LNCaP clone FGC (cell line): ENCODE results near the gene LARP1B.

Experiments
- DNase-seq: peaks from one replicate; pipeline ENCODE4 v3.0.0-alpha.2; 2011; ENCODE audit warnings: low read depth
- H3K4me3 ChIP-seq: 2 replicates; pipeline ENCODE4 v1.5.1; 2011; ENCODE audit warnings: mild to moderate bottlenecking, low read depth, low read length, control low read depth
- TF ChIP-seq, protein P1 (sequence below): IDR thresholded peaks from 2 replicates; pipeline ENCODE4 v1.5.1; 2012; ENCODE audit warnings: mild to moderate bottlenecking; ENCODE audit not compliant: control insufficient read depth, insufficient read depth; ENCODE audit errors: extremely low read depth

Gene LARP1B

DNA sequence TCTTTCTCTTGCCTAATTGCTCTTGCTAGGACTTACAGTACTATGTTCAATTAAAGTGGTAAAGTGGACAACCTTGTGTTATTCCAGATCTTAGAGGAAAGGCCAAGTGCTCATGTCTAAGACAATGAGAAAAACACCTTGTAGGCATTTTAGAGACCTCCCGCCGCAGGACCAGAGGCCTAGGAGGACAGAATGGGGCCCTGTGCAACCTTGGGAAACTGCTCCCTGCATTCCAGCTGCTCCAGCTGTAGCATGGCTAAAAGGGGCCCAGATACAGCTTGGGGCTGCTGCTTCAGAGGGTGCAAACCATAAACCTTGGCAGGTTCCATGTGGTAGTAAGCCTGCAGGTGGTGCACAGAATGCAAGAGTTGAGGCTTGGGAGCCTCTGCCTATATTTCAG, 125.5 kb downstream of the LARP1B start:
- DNase-seq = no peak
- no peak overlapping the region for H3K4me3 ChIP-seq
- TF ChIP-seq, protein P1, sequence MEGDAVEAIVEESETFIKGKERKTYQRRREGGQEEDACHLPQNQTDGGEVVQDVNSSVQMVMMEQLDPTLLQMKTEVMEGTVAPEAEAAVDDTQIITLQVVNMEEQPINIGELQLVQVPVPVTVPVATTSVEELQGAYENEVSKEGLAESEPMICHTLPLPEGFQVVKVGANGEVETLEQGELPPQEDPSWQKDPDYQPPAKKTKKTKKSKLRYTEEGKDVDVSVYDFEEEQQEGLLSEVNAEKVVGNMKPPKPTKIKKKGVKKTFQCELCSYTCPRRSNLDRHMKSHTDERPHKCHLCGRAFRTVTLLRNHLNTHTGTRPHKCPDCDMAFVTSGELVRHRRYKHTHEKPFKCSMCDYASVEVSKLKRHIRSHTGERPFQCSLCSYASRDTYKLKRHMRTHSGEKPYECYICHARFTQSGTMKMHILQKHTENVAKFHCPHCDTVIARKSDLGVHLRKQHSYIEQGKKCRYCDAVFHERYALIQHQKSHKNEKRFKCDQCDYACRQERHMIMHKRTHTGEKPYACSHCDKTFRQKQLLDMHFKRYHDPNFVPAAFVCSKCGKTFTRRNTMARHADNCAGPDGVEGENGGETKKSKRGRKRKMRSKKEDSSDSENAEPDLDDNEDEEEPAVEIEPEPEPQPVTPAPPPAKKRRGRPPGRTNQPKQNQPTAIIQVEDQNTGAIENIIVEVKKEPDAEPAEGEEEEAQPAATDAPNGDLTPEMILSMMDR = no peak

DNA sequence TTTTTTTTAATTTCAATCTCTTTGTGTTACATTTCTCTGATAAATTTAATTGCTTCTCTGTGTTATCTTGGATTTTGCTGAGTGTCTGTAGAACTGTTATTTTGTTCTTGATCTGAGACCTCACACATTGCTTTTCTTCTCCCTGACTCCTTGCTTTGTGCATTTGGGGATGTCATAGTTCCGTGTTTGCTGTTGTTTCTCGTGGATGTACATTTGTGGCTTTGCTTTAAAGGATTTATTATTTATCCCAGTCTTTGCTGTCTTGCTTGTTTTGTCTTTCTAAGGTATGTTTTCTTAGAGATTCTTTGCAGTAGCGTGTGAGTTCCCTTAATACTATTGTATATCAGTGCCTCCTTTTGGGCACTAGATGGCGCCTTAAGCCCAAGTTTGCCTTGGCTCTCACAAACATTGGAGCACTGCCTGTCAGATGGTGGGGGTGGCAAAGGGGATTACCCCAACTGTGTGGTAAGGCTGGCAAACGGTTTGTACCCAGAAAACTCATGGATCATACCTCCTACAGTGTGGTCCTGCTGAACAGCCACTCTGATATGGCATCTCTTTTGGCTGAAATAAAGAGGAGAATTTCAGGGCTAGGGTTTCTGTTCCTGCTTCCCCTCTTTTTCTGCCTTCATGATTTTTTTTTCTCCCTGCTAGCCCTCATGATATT, 130.1 kb downstream of the LARP1B start:
- DNase-seq = peak; percentile 8
- TF ChIP-seq, protein P1 = peak; percentile 88
- H3K4me3 ChIP-seq = no peak overlapping the region

DNA sequence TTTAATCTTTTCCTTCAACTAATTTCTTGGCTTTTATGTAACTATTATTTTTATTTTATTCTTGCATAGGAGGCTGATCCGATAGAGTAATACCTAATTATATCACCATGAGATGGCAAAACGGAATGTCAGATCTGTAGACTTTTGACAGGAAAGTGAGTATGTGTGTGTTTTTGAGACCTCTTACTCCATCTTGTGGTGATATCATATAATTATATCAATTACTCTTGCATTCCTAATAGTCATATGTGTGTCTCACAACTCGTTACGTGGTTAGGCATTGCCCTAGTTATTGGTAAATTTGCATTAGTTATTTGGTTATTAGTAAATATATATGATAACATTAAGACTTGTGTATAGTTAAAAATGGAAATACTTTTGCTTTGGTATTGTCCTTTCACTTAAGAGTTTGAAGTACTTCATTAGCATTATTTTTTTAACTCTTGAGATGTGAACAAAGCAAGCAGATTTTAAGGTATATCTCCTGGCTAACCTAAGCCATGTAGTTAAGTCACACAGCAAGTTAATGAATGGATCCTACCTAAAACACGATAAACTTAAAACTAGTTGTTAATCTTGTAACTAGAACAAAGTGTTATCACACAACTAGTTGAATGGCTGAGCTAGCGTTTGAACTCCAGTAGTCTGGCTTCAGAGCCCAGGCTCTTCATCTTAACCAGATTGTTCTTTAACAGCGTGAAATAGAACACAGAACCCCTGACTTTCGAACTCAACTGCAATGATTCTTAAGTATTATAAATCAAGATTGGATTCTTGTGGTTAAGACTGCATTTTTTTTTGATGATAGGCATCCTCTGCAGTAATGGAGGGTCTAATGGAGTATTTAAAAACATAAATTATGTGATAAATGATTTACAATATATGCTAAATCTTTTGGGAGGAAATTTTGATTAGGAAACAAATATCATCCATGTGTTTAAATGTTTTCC, 159.4 kb downstream of the LARP1B start:
- no peak overlapping the region for H3K4me3 ChIP-seq

DNA sequence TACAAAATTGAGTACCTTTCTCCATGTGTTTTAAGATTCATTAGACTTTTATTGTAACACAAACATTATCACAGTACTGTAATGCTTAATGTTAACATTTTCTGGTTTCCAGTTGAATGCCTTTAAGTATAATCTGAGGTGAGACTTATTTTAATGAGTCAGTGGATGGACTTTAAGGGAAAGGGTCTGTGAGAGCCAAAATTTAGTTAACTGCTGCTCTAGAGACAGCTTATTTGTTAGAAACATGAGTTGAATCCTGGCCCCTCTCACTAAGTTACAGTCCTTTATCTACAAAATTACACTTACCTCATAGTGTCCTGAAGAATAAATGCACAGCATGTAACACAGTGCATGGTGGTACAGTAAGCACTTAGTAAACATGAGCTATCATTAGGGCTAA, 160.5 kb downstream of the LARP1B start:
- no peak for DNase-seq
- H3K4me3 ChIP-seq = no peak overlapping the region
- TF ChIP-seq, protein P1 = no peak

More for the DNA sequence above, 159.4 kb downstream of the LARP1B start:
- TF ChIP-seq, protein P1 = peak; percentile 25
- peak; percentile 19 for DNase-seq

DNA sequence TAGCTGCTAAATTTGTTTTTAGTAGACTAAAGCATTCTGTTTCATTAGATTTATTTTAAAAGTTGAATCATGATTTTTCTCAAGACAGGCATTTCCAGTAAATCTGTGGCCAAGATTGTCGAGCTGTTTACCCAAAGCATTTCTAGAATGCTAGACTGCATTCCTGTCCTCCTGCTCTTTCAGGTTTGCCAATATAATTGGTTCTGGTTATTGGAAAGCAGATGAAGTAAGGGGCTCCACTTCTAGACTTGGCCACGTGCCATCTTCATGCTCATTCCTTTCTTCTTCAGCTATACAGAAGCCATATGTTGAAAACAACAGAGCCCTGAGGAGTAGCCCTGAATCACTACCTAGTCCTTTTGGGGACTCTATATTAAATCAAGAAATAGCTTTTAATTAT, 164.0 kb downstream of the LARP1B start:
- no peak for DNase-seq
- TF ChIP-seq, protein P1 = no peak

DNA sequence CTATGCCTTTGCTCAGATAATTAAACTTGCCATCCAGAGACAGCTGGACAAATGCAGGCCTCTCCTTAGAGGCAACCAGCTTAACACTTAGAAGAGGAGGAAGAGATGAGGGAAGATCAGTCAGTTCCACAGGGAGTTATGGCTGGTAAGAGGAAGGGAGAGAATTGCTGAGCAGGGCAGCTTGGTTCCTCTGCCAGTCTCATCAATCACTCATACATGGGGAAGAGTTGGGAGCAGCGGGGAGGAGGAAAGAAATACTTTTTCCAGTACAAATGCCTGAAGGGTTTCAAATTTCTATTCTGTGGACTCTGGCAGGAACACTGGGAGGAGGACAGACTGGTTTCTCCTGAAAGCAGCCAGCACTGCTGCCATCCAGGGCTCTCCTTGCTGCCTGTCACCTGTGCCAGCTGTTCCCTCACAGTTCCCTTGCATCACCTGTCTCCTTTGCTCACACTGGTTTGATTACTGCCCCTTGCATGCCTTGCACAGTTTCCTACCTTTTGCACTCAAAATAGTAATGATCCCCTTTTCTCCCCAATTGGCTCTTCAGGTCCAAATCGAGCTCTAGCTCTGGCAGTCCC, 167.0 kb downstream of the LARP1B start:
- TF ChIP-seq, protein P1 = no peak
- 0 out of 2 replicates have a peak overlapping the region, but pooled peaks have one; percentile 8 for H3K4me3 ChIP-seq
- DNase-seq = peak; percentile 87

More for the DNA sequence above, 164.0 kb downstream of the LARP1B start:
- no peak overlapping the region for H3K4me3 ChIP-seq
